H9 (cell line): ENCODE results near the gene UPF1. TPM values are rescaled to one million over a fixed set of nuclear protein-coding genes. Genes with fewer than 3 reads are reported as not detected.

Experiments used
- DNase-seq: peaks from one replicate; pipeline ENCODE4 v3.0.0-alpha.2; 2017
- H2AFZ ChIP-seq: one replicate; pipeline ENCODE4 v1.6.1; 2013; ENCODE audit warnings: mild to moderate bottlenecking, low read length, control low read depth, moderate library complexity
- H2AK5ac ChIP-seq: 2 replicates; pipeline ENCODE4 v1.6.1; 2013; ENCODE audit warnings: low read length, control low read depth, mixed read lengths; ENCODE audit not compliant: insufficient read length
- H2BK120ac ChIP-seq: one replicate; pipeline ENCODE4 v1.6.1; 2013; ENCODE audit warnings: low read depth, mild to moderate bottlenecking, low read length, control low read depth, inconsistent platforms; ENCODE audit not compliant: poor library complexity, severe bottlenecking
- H2BK12ac ChIP-seq: 2 replicates; pipeline ENCODE4 v1.6.1; 2013; ENCODE audit warnings: low read length, control low read depth, mixed read lengths, low read depth; ENCODE audit not compliant: insufficient read length
- H2BK15ac ChIP-seq: 2 replicates; pipeline ENCODE4 v1.6.1; 2013; ENCODE audit warnings: low read depth, low read length, control low read depth
- H2BK20ac ChIP-seq: one replicate; pipeline ENCODE4 v1.6.1; 2013; ENCODE audit warnings: low read depth, mild to moderate bottlenecking, low read length, control low read depth, inconsistent platforms; ENCODE audit not compliant: poor library complexity, severe bottlenecking
- H2BK5ac ChIP-seq: 2 replicates; pipeline ENCODE4 v1.6.1; 2013; ENCODE audit warnings: low read length, control low read depth, mixed read lengths; ENCODE audit not compliant: insufficient read length
- H3K14ac ChIP-seq: 2 replicates; pipeline ENCODE4 v1.6.1; 2013; ENCODE audit warnings: low read length, control low read depth; ENCODE audit not compliant: insufficient read depth
- H3K18ac ChIP-seq: 2 replicates; pipeline ENCODE4 v1.6.1; 2013; ENCODE audit warnings: low read depth, mild to moderate bottlenecking, mixed read lengths, low read length, control low read depth; ENCODE audit not compliant: insufficient read length
- H3K23ac ChIP-seq: 2 replicates; pipeline ENCODE4 v1.6.1; 2013; ENCODE audit warnings: low read length, control low read depth, mixed read lengths, low read depth; ENCODE audit not compliant: insufficient read length
- H3K23me2 ChIP-seq: 2 replicates; pipeline ENCODE4 v1.6.1; 2013; ENCODE audit warnings: low read depth, mild to moderate bottlenecking, mixed read lengths, low read length, control low read depth; ENCODE audit not compliant: insufficient read length, poor library complexity, severe bottlenecking
- H3K27ac ChIP-seq: 2 replicates; pipeline ENCODE4 v1.5.1; 2013; ENCODE audit warnings: low read length, control low read depth, mixed read lengths, low read depth; ENCODE audit not compliant: insufficient read length
- H3K27me3 ChIP-seq: 2 replicates; pipeline ENCODE4 v1.6.1; 2013; ENCODE audit warnings: low read length, control low read depth, inconsistent platforms; ENCODE audit not compliant: insufficient read depth
- H3K4ac ChIP-seq: 2 replicates; pipeline ENCODE4 v1.6.1; 2013; ENCODE audit warnings: low read depth, mild to moderate bottlenecking, control low read depth, inconsistent platforms, low read length, moderate library complexity
- H3K4me1 ChIP-seq: 2 replicates; pipeline ENCODE4 v1.6.1; 2013; ENCODE audit warnings: low read length, control low read depth, inconsistent platforms; ENCODE audit not compliant: insufficient read depth
- H3K4me2 ChIP-seq: 2 replicates; pipeline ENCODE4 v1.6.1; 2013; ENCODE audit warnings: low read length, control low read depth, mixed read lengths; ENCODE audit not compliant: insufficient read length, insufficient read depth
- H3K56ac ChIP-seq: 2 replicates; pipeline ENCODE4 v1.6.1; 2013; ENCODE audit warnings: low read depth, mild to moderate bottlenecking, mixed read lengths, low read length, control low read depth; ENCODE audit not compliant: insufficient read length
- H3K79me1 ChIP-seq: 2 replicates; pipeline ENCODE4 v1.6.1; 2013; ENCODE audit warnings: low read depth, mild to moderate bottlenecking, moderate library complexity, low read length, control low read depth, inconsistent platforms; ENCODE audit not compliant: insufficient read depth, poor library complexity, severe bottlenecking
- H3K79me2 ChIP-seq: 2 replicates; pipeline ENCODE4 v1.6.1; 2013; ENCODE audit warnings: low read length, control low read depth, inconsistent platforms; ENCODE audit not compliant: insufficient read depth
- H3K9ac ChIP-seq: 2 replicates; pipeline ENCODE4 v1.6.1; 2013; ENCODE audit warnings: low read length, control low read depth, mixed read lengths; ENCODE audit not compliant: insufficient read length; ENCODE audit errors: extremely low read depth
- H3K9me3 ChIP-seq: one replicate; pipeline ENCODE4 v1.6.1; 2013; ENCODE audit warnings: low read depth, low read length, inconsistent platforms; ENCODE audit not compliant: control insufficient read depth
- H3T11ph ChIP-seq: one replicate; pipeline ENCODE4 v1.6.1; 2013; ENCODE audit warnings: mild to moderate bottlenecking, low read length, control low read depth, inconsistent platforms
- H4K20me1 ChIP-seq: one replicate; pipeline ENCODE4 v1.6.1; 2013; ENCODE audit not compliant: control insufficient read depth, insufficient read length, insufficient read depth
- H4K5ac ChIP-seq: 2 replicates; pipeline ENCODE4 v1.6.1; 2013; ENCODE audit warnings: low read depth, mild to moderate bottlenecking, mixed read lengths, low read length, control low read depth; ENCODE audit not compliant: insufficient read length
- H4K8ac ChIP-seq: replicated peaks from 2 replicates; pipeline ENCODE4 v1.6.1; 2013; ENCODE audit warnings: low read length, control low read depth, mixed read lengths, low read depth; ENCODE audit not compliant: insufficient read length
- H4K91ac ChIP-seq: 2 replicates; pipeline ENCODE4 v1.6.1; 2013; ENCODE audit warnings: low read depth, mild to moderate bottlenecking, moderate library complexity, mixed read lengths, low read length, control low read depth; ENCODE audit not compliant: insufficient read length
- H3K27ac Mint-ChIP-seq, 3 experiments: 2 replicates in 2 of 3; 3 replicates in 1 of 3; pipeline ENCODE4 v1.8.0; 2020 to 2021; ENCODE audit warnings: mixed read lengths in 3 of 3, mild to moderate bottlenecking in 1 of 3, moderate library complexity in 1 of 3
- H3K27me3 Mint-ChIP-seq: 2 replicates; pipeline ENCODE4 v1.8.0; 2021; ENCODE audit warnings: low read depth, mild to moderate bottlenecking, moderate library complexity, mixed read lengths
- H3K36me3 Mint-ChIP-seq, 3 experiments: 2 replicates in 2 of 3; 3 replicates in 1 of 3; pipeline ENCODE4 v1.8.0; 2020 to 2021; ENCODE audit warnings: low read depth in 3 of 3, mixed read lengths in 3 of 3; ENCODE audit not compliant: insufficient read depth in 1 of 3
- H3K4me1 Mint-ChIP-seq, 2 experiments: 2 replicates each; pipeline ENCODE4 v1.8.0; 2020; ENCODE audit warnings: mixed read lengths in 2 of 2
- H3K4me3 Mint-ChIP-seq, 2 experiments: 2 replicates in 1 of 2; 3 replicates in 1 of 2; pipeline ENCODE4 v1.8.0; 2020 to 2021; ENCODE audit warnings: mild to moderate bottlenecking in 2 of 2, mixed read lengths in 2 of 2, moderate library complexity in 1 of 2
- H3K9me3 Mint-ChIP-seq, 2 experiments: 2 replicates in 1 of 2; 3 replicates in 1 of 2; pipeline ENCODE4 v1.8.0; 2020; ENCODE audit warnings: mild to moderate bottlenecking in 2 of 2, mixed read lengths in 2 of 2, moderate library complexity in 1 of 2
- WGBS: extraction: QIAGEN DNeasy Blood & Tissue Kit; methylation state at CpG from one replicate; pipeline ENCODE4 v1.1.7; 2013; ENCODE audit warnings: missing lambda C conversion rate, low lambda C conversion rate, mixed read lengths; ENCODE audit not compliant: insufficient read length; ENCODE audit errors: extremely low coverage; 5-methylcytosine and 5-hydroxymethylcytosine counted together
- total RNA-seq: library from RNA; stranded (reverse); gene quantifications from 2 replicates; pipeline ENCODE4 v1.2.1, GENCODE V29; 2021
- TF ChIP-seq, protein P1 (sequence below): fragments of 200-600 bp; sonication (generic); conservative IDR thresholded peaks from 3 replicates; pipeline ENCODE4 v1.8.0; 2021; ENCODE audit warnings: antibody characterized with exemption, mild to moderate bottlenecking

The UPF1 gene
- total RNA-seq, 1 experiment from 2014 or later = 85.4 TPM

DNA sequence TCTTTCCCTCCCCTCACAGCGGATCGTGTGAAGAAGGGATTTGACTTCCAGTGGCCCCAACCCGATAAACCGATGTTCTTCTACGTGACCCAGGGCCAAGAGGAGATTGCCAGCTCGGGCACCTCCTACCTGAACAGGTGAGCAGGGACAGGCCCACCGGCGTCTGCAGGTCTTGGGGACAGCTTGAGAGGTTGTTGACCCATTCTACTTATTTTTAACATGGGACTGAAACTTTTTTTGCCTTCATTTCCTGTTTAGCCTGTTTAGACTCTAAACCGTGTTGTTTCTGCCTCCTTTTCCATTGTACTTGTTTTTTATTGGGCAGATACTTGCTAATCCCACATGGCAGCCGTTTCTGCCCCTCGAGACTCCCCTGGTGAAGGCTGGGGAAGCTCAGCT, 28.5 kb downstream of the UPF1 start:
- peaks cover 39 to 87% (median 85%) of the 10 kb centered on the region in 3 experiments for H3K36me3 Mint-ChIP-seq
- TF ChIP-seq, protein P1, sequence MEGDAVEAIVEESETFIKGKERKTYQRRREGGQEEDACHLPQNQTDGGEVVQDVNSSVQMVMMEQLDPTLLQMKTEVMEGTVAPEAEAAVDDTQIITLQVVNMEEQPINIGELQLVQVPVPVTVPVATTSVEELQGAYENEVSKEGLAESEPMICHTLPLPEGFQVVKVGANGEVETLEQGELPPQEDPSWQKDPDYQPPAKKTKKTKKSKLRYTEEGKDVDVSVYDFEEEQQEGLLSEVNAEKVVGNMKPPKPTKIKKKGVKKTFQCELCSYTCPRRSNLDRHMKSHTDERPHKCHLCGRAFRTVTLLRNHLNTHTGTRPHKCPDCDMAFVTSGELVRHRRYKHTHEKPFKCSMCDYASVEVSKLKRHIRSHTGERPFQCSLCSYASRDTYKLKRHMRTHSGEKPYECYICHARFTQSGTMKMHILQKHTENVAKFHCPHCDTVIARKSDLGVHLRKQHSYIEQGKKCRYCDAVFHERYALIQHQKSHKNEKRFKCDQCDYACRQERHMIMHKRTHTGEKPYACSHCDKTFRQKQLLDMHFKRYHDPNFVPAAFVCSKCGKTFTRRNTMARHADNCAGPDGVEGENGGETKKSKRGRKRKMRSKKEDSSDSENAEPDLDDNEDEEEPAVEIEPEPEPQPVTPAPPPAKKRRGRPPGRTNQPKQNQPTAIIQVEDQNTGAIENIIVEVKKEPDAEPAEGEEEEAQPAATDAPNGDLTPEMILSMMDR = no peak
- Histone ChIP-seq H3K23ac (no peak overlapping the region), H3K79me1 (no peaks in the 10 kb centered on the region), H3K79me2 (no peaks in the 10 kb centered on the region), H3K56ac (no peak overlapping the region), H3K27ac (no peak overlapping the region), H2BK5ac (no peak overlapping the region), H4K91ac (no peak overlapping the region), H3K4me2 (no peak overlapping the region), H3K9ac (no peak overlapping the region), H2BK20ac (no peak overlapping the region), H2BK15ac (no peak overlapping the region), H3K4me1 (no peaks in the 10 kb centered on the region), H2AK5ac (no peak overlapping the region), H2AFZ (no peak overlapping the region), H4K5ac (no peak overlapping the region), H3K14ac (no peak overlapping the region), H3K27me3 (no peaks in the 10 kb centered on the region), H2BK12ac (no peak overlapping the region), H4K20me1 (no peaks in the 10 kb centered on the region), H3K4ac (no peak overlapping the region), H4K8ac (no peak overlapping the region), H3K23me2 (no peaks in the 10 kb centered on the region), H2BK120ac (no peak overlapping the region), H3T11ph (no peak overlapping the region), H3K18ac (no peak overlapping the region), H3K9me3 (no peaks in the 10 kb centered on the region)
- no peak overlapping the region for H3K27ac Mint-ChIP-seq
- H3K9me3 Mint-ChIP-seq = no peaks in the 10 kb centered on the region
- no CpG with 5 or more reads among the region's 11 CpGs for WGBS
- no peaks in the 10 kb centered on the region for H3K27me3 Mint-ChIP-seq
- DNase-seq = no peak
- H3K4me1 Mint-ChIP-seq = no peaks in the 10 kb centered on the region
- H3K4me3 Mint-ChIP-seq = no peak overlapping the region
